ENCODE measurements around the gene DTX3.
"Not testable (repeated sequence)": the region's sequence is repeated elsewhere in the genome, so short reads cannot be mapped to it uniquely, and the experiment has no call there.

DTX3 gene

GRCh38 chr12:57583008-57583831 lies 21.4 kb upstream of the DTX3 start:
- DNase-seq (ENCODE audit: low spot score): peak; percentile 93

- no peak for DNase-seq (ENCODE audit: low spot score)
These were observed 20.6 kb upstream of the DTX3 start for GRCh38 chr12:57584050-57584449.

- DNase-seq (ENCODE audit: low spot score): no peak
These were observed 19.9 kb upstream of the DTX3 start for GRCh38 chr12:57584690-57585089.

GRCh38 chr12:57585156-57585555 lies 19.5 kb upstream of the DTX3 start:
- no peak for DNase-seq (ENCODE audit: low spot score)

GRCh38 chr12:57586128-57586527 lies 18.5 kb upstream of the DTX3 start:
- no peak for DNase-seq (ENCODE audit: low spot score)

- no peak for DNase-seq (ENCODE audit: low spot score)
These were observed 17.7 kb upstream of the DTX3 start for GRCh38 chr12:57586832-57587429.

- not testable (repeated sequence) for DNase-seq (ENCODE audit: low spot score)
These were observed 15.5 kb upstream of the DTX3 start for GRCh38 chr12:57588951-57589610.

- no peak for DNase-seq (ENCODE audit: low spot score)
These were observed 14.2 kb upstream of the DTX3 start for GRCh38 chr12:57590479-57590863.

GRCh38 chr12:57590864-57591781 lies 13.5 kb upstream of the DTX3 start, which contains the start of gene PIP4K2C:
Gene PIP4K2C (plus strand): TSS chr12:57591192. CDS start chr12:57591290, 98 bp downstream.
- peak; percentile 85 for DNase-seq (ENCODE audit: low spot score)

- no peak for DNase-seq (ENCODE audit: low spot score)
These were observed 12.8 kb upstream of the DTX3 start for GRCh38 chr12:57591782-57592325.

GRCh38 chr12:57592551-57593165 lies 12.0 kb upstream of the DTX3 start:
- DNase-seq (ENCODE audit: low spot score): no peak

- no peak for DNase-seq (ENCODE audit: low spot score)
These were observed 11.4 kb upstream of the DTX3 start for GRCh38 chr12:57593187-57593586.

GRCh38 chr12:57600395-57600794 lies 4.2 kb upstream of the DTX3 start:
- no peak for DNase-seq (ENCODE audit: low spot score)

- DNase-seq (ENCODE audit: low spot score): no peak
These were observed 2.1 kb upstream of the DTX3 start for GRCh38 chr12:57602544-57602943.

- DNase-seq (ENCODE audit: low spot score): no peak
These were observed 1.3 kb upstream of the DTX3 start for GRCh38 chr12:57603324-57603723.

GRCh38 chr12:57603815-57604453 lies 690 bp upstream of the DTX3 start:
- no peak for DNase-seq (ENCODE audit: low spot score)

GRCh38 chr12:57604992-57605810 lies 577 bp downstream of the DTX3 start:
- DNase-seq (ENCODE audit: low spot score): no peak

GRCh38 chr12:57605811-57606311 lies 1.2 kb downstream of the DTX3 start:
- no peak for DNase-seq (ENCODE audit: low spot score)

GRCh38 chr12:57606399-57606798 lies 1.8 kb downstream of the DTX3 start:
- DNase-seq (ENCODE audit: low spot score): no peak

GRCh38 chr12:57606821-57607220 lies 2.2 kb downstream of the DTX3 start:
- DNase-seq (ENCODE audit: low spot score): no peak

All from NAMALWA (cell line).